H1 (cell line): Measurements from ENCODE around the gene HTR3B. TPM values are rescaled to one million over a fixed set of nuclear protein-coding genes. Genes with fewer than 3 reads are reported as not detected.

Experiments
- CHD2 ChIP-seq: IDR thresholded peaks from 2 replicates; pipeline ENCODE4 v1.6.1; 2012; ENCODE audit warnings: low read length, improper control_type of control experiment
- CREB1 ChIP-seq: IDR thresholded peaks from 2 replicates; pipeline ENCODE4 v1.6.1; 2012; ENCODE audit warnings: inconsistent platforms
- CTBP2 ChIP-seq: IDR thresholded peaks from 2 replicates; pipeline ENCODE4 v1.7.0; 2011; ENCODE audit warnings: borderline replicate concordance, mild to moderate bottlenecking, moderate library complexity, mixed read lengths, low read length; ENCODE audit not compliant: insufficient read depth, insufficient read length
- NANOG ChIP-seq: IDR thresholded peaks from 2 replicates; pipeline ENCODE4 v1.6.1; 2011; ENCODE audit warnings: low read length, low read depth, mild to moderate bottlenecking, inconsistent platforms; ENCODE audit not compliant: insufficient read depth, poor library complexity, severe bottlenecking
- RAD21 ChIP-seq, 2 experiments: IDR thresholded peaks in 1 of 2; conservative IDR thresholded peaks in 1 of 2; 2 replicates each; pipeline ENCODE4 v1.6.1; 2011; ENCODE audit warnings: low read depth in 2 of 2, low read length in 2 of 2, improper control_type of control experiment in 1 of 2, inconsistent platforms in 1 of 2, mild to moderate bottlenecking in 1 of 2, moderate library complexity in 1 of 2
- SAP30 ChIP-seq: fragments of 300-600 bp; sonication (generic); IDR thresholded peaks from 2 replicates; pipeline ENCODE4 v1.7.1; 2012; ENCODE audit warnings: low read length, moderate library complexity, mild to moderate bottlenecking, inconsistent platforms; ENCODE audit not compliant: insufficient read depth, insufficient replicate concordance
- SIRT6 ChIP-seq: IDR thresholded peaks from one replicate; pipeline ENCODE4 v1.7.1; 2012; ENCODE audit warnings: low read length, inconsistent platforms
- SUZ12 ChIP-seq: fragments of 200-600 bp; sonication (generic); IDR thresholded peaks from 2 replicates; pipeline ENCODE4 v1.6.1; 2012; ENCODE audit warnings: mild to moderate bottlenecking, inconsistent platforms, low read length, moderate library complexity, mixed read lengths
- ZNF274 ChIP-seq: IDR thresholded peaks from 2 replicates; pipeline ENCODE4 v1.7.0; 2012; ENCODE audit warnings: low read length, borderline replicate concordance; ENCODE audit errors: extremely low read depth
- polyA plus RNA-seq, 7 experiments: library from polyadenylated mRNA; depleted of rRNA in 3 of 7; stranded (reverse) in 5 of 7; unstranded in 2 of 7; fragments of >200 nt in 5 of 7; fragments of 200-250 nt in 2 of 7; gene quantifications; 1 replicate in 5 of 7; 2 replicates in 1 of 7; 4 replicates in 1 of 7; pipeline versions ENCODE4 v1.2.1 to v1.2.3, GENCODE V29; 2011 to 2013; ENCODE audit warnings: missing spikeins in 2 of 7, mixed read lengths in 2 of 7
- total RNA-seq: library from RNA; stranded (reverse); fragmentation: NEBNext Ultra II Directional; extraction: Animal tissue kit (Norgen Biotek cat#: 25700); gene quantifications from 2 replicates; pipeline ENCODE4 v1.2.1, GENCODE V29; 2021
- TF ChIP-seq, protein P1 (sequence below): fragments of 300-600 bp; sonication (generic); IDR thresholded peaks from 2 replicates; pipeline ENCODE4 v1.7.1; 2012; ENCODE audit warnings: low read length, moderate library complexity, mild to moderate bottlenecking, inconsistent platforms; ENCODE audit not compliant: insufficient replicate concordance

HTR3B gene
- total and polyA plus RNA-seq, 2 of the 8 experiments (the other 6 are each of a cell fraction or from before 2014, with no cell fraction given), result not detected

DNA sequence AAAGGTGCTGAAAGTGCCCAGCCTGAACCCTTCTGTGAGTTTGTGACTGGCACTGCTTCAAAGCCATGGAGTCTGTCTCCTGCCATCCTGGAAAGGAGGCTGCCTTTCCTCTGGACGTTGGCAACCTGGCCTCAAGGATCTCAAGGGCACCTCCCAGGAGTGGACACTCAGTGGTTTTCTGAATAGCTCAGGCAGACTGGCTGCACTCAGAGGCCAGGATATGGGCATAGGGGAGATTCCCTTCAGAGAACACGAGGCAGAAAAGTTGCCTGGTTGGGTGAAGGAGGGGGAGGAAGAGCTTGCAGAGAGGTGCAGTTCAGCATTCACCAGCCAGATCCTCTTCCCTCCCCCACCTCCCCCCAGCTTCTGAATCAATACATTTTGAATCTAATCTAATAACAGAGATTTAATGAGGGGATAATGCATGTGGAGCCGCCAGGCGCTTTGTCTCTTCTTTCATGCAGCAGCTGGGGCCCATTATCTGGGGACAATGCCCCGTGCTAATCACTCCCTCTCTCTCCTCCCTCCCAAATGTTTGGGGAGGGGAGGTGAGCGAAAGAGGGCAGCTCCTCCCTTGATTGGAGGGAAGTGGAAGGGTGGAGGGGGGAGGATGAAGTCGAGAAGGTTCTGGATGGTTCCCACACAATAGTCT lies 88.0 kb downstream of the HTR3B start (continued):
- TF ChIP-seq, protein P1, sequence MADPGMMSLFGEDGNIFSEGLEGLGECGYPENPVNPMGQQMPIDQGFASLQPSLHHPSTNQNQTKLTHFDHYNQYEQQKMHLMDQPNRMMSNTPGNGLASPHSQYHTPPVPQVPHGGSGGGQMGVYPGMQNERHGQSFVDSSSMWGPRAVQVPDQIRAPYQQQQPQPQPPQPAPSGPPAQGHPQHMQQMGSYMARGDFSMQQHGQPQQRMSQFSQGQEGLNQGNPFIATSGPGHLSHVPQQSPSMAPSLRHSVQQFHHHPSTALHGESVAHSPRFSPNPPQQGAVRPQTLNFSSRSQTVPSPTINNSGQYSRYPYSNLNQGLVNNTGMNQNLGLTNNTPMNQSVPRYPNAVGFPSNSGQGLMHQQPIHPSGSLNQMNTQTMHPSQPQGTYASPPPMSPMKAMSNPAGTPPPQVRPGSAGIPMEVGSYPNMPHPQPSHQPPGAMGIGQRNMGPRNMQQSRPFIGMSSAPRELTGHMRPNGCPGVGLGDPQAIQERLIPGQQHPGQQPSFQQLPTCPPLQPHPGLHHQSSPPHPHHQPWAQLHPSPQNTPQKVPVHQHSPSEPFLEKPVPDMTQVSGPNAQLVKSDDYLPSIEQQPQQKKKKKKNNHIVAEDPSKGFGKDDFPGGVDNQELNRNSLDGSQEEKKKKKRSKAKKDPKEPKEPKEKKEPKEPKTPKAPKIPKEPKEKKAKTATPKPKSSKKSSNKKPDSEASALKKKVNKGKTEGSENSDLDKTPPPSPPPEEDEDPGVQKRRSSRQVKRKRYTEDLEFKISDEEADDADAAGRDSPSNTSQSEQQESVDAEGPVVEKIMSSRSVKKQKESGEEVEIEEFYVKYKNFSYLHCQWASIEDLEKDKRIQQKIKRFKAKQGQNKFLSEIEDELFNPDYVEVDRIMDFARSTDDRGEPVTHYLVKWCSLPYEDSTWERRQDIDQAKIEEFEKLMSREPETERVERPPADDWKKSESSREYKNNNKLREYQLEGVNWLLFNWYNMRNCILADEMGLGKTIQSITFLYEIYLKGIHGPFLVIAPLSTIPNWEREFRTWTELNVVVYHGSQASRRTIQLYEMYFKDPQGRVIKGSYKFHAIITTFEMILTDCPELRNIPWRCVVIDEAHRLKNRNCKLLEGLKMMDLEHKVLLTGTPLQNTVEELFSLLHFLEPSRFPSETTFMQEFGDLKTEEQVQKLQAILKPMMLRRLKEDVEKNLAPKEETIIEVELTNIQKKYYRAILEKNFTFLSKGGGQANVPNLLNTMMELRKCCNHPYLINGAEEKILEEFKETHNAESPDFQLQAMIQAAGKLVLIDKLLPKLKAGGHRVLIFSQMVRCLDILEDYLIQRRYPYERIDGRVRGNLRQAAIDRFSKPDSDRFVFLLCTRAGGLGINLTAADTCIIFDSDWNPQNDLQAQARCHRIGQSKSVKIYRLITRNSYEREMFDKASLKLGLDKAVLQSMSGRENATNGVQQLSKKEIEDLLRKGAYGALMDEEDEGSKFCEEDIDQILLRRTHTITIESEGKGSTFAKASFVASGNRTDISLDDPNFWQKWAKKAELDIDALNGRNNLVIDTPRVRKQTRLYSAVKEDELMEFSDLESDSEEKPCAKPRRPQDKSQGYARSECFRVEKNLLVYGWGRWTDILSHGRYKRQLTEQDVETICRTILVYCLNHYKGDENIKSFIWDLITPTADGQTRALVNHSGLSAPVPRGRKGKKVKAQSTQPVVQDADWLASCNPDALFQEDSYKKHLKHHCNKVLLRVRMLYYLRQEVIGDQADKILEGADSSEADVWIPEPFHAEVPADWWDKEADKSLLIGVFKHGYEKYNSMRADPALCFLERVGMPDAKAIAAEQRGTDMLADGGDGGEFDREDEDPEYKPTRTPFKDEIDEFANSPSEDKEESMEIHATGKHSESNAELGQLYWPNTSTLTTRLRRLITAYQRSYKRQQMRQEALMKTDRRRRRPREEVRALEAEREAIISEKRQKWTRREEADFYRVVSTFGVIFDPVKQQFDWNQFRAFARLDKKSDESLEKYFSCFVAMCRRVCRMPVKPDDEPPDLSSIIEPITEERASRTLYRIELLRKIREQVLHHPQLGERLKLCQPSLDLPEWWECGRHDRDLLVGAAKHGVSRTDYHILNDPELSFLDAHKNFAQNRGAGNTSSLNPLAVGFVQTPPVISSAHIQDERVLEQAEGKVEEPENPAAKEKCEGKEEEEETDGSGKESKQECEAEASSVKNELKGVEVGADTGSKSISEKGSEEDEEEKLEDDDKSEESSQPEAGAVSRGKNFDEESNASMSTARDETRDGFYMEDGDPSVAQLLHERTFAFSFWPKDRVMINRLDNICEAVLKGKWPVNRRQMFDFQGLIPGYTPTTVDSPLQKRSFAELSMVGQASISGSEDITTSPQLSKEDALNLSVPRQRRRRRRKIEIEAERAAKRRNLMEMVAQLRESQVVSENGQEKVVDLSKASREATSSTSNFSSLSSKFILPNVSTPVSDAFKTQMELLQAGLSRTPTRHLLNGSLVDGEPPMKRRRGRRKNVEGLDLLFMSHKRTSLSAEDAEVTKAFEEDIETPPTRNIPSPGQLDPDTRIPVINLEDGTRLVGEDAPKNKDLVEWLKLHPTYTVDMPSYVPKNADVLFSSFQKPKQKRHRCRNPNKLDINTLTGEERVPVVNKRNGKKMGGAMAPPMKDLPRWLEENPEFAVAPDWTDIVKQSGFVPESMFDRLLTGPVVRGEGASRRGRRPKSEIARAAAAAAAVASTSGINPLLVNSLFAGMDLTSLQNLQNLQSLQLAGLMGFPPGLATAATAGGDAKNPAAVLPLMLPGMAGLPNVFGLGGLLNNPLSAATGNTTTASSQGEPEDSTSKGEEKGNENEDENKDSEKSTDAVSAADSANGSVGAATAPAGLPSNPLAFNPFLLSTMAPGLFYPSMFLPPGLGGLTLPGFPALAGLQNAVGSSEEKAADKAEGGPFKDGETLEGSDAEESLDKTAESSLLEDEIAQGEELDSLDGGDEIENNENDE, result no peak
- no peak for TF ChIP-seq CREB1
- TF ChIP-seq SIRT6, result no peak
- TF ChIP-seq SAP30, result no peak
- no peak for TF ChIP-seq NANOG
- no peak for TF ChIP-seq SUZ12
- no peak for TF ChIP-seq RAD21 (IDR thresholded peaks at IDR 0.05 in 1 of 2, conservative IDR thresholded peaks at IDR 0.05 in 1 of 2; ENCODE audit: low read depth in 2 of 2, low read length in 2 of 2)
- no peak for TF ChIP-seq ZNF274
- no peak for TF ChIP-seq CTBP2
- TF ChIP-seq CHD2, result no peak
